B cell (primary cell): ENCODE data around the gene KLHL17. TPM values are rescaled to one million over a fixed set of nuclear protein-coding genes. Genes with fewer than 3 reads are reported as not detected.

Experiments
- ATAC-seq: fragments of 200-7000 bp; cut with Tn5 transposase; one replicate; pipeline ENCODE4 v1.10.0; 2021; ENCODE audit warnings: low read depth, mild to moderate bottlenecking, moderate number of reproducible peaks, moderate library complexity
- CTCF ChIA-PET: fragments of 350-600 bp; sonication (Branson Sonifier 250); formaldehyde crosslinking; loops from one replicate; lab custom pipeline; 2021; ENCODE audit warnings: antibody characterized with exemption, inconsistent platforms; lab: Charles Lee
- POLR2A ChIA-PET: fragments of 350-600 bp; sonication (Branson Sonifier 250); formaldehyde crosslinking; loops from one replicate; lab custom pipeline; 2021; ENCODE audit warnings: antibody characterized with exemption; lab: Charles Lee
- DNase-seq: peaks from one replicate; pipeline ENCODE4 v3.0.0; 2013
- H2AFZ ChIP-seq: 2 replicates; pipeline ENCODE4 v1.6.1; 2012; ENCODE audit warnings: mild to moderate bottlenecking, low read depth, low read length; ENCODE audit not compliant: insufficient read depth, poor library complexity, severe bottlenecking
- H3K27ac ChIP-seq, 2 donors: 1 replicate in 1 of 2; 2 replicates in 1 of 2; pipeline ENCODE4 v1.5.1; 2012 to 2013; ENCODE audit warnings: low read length in 2 of 2, mild to moderate bottlenecking in 2 of 2, moderate library complexity in 1 of 2
- H3K27me3 ChIP-seq, 4 experiments: fragments of 200-600 bp in 1 of 4; sonication (generic) in 1 of 4; replicated peaks in 1 of 4; 1 replicate in 2 of 4; 2 replicates in 2 of 4; pipeline versions ENCODE4 v1.6.1 to v1.7.0; 2013 to 2016; ENCODE audit warnings: low read length in 3 of 4, mild to moderate bottlenecking in 2 of 4, mixed read lengths in 1 of 4, moderate library complexity in 1 of 4; ENCODE audit not compliant: insufficient read depth in 4 of 4, control insufficient read depth in 3 of 4; ENCODE audit errors: control extremely low read depth in 1 of 4
- H3K36me3 ChIP-seq, 2 experiments: replicated peaks in 1 of 2; 1 replicate in 1 of 2; 2 replicates in 1 of 2; pipeline versions ENCODE4 v1.6.1 to v1.7.1; 2013; ENCODE audit warnings: low read length in 1 of 2; ENCODE audit not compliant: insufficient read depth in 2 of 2, control insufficient read depth in 1 of 2; ENCODE audit errors: control extremely low read depth in 1 of 2, extremely low read depth in 1 of 2
- H3K4me1 ChIP-seq, 2 donors: fragments of 200-600 bp in 1 of 2; sonication (generic) in 1 of 2; 1 replicate in 1 of 2; 2 replicates in 1 of 2; pipeline versions ENCODE4 v1.5.1 to v1.6.1; 2013 to 2017; ENCODE audit warnings: low read length in 2 of 2; ENCODE audit not compliant: control insufficient read depth in 2 of 2, insufficient read depth in 2 of 2
- H3K4me2 ChIP-seq: replicated peaks from 2 replicates; pipeline ENCODE3; 2012; ENCODE audit warnings: mild to moderate bottlenecking, low read depth, low read length; ENCODE audit not compliant: poor library complexity, severe bottlenecking
- H3K4me3 ChIP-seq, 5 experiments: fragments of 200-600 bp in 1 of 5; sonication (generic) in 1 of 5; 1 replicate in 3 of 5; 2 replicates in 2 of 5; pipeline versions ENCODE4 v1.5.1 to v1.7.0; 2011 to 2016; ENCODE audit warnings: low read length in 4 of 5, mild to moderate bottlenecking in 4 of 5, low read depth in 2 of 5, control low read depth in 1 of 5, moderate library complexity in 1 of 5; ENCODE audit not compliant: insufficient read depth in 1 of 5; ENCODE audit errors: control extremely low read depth in 1 of 5, extremely low read depth in 1 of 5
- H3K79me2 ChIP-seq: fragments of 200-600 bp; sonication (generic); one replicate; pipeline ENCODE4 v1.6.0; 2016; ENCODE audit warnings: low read length; ENCODE audit not compliant: control insufficient read depth, insufficient read depth
- H3K9ac ChIP-seq: fragments of 200-600 bp; sonication (generic); 2 replicates; pipeline ENCODE4 v1.6.1; 2017; ENCODE audit warnings: mild to moderate bottlenecking, low read length, moderate library complexity
- H3K9me3 ChIP-seq, 3 donors: one replicate each; pipeline versions ENCODE4 v1.6.1 to v1.7.1; 2013; ENCODE audit warnings: low read length in 2 of 3; ENCODE audit not compliant: control insufficient read depth in 2 of 3, insufficient read depth in 1 of 3; ENCODE audit errors: control extremely low read depth in 1 of 3
- H4K20me1 ChIP-seq: 2 replicates; pipeline ENCODE4 v1.6.0; 2012; ENCODE audit warnings: mild to moderate bottlenecking, low read length; ENCODE audit not compliant: insufficient read depth, control insufficient read depth, poor library complexity, severe bottlenecking
- H3K27ac Mint-ChIP-seq: one replicate; pipeline ENCODE4 v1.8.0; 2021; ENCODE audit warnings: mixed read lengths
- H3K27me3 Mint-ChIP-seq: one replicate; pipeline ENCODE4 v1.8.0; 2021; ENCODE audit warnings: mixed read lengths
- H3K4me1 Mint-ChIP-seq: one replicate; pipeline ENCODE4 v1.8.0; 2021; ENCODE audit warnings: mixed read lengths
- H3K4me3 Mint-ChIP-seq: one replicate; pipeline ENCODE4 v1.8.0; 2021; ENCODE audit warnings: mixed read lengths
- H3K9me3 Mint-ChIP-seq: one replicate; pipeline ENCODE4 v1.8.0; 2022; ENCODE audit warnings: mixed read lengths; ENCODE audit not compliant: insufficient read depth
- EZH2 ChIP-seq: IDR thresholded peaks from 2 replicates; pipeline ENCODE4 v1.6.1; 2012; ENCODE audit warnings: borderline replicate concordance, low read depth, mild to moderate bottlenecking, moderate library complexity, low read length; ENCODE audit not compliant: insufficient read depth, poor library complexity, severe bottlenecking
- WGBS: methylation state at CpG from one replicate; pipeline ENCODE4 v1.1.5; 2013; ENCODE audit warnings: missing lambda C conversion rate; ENCODE audit not compliant: insufficient coverage; 5-methylcytosine and 5-hydroxymethylcytosine counted together
- intact Hi-C: fragments of 100-400 bp; cut with micrococcal nuclease; formaldehyde crosslinking; loops from one replicate; pipeline ENCODE4 v1.10.0; 2022
- polyA plus RNA-seq: library from polyadenylated mRNA; depleted of rRNA; stranded (reverse); fragments of >200 nt; gene quantifications from 2 replicates; pipeline ENCODE4 v1.2.3, GENCODE V29; 2012
- total RNA-seq, 2 donors: library from RNA; stranded (reverse); fragments of 120-200 nt in 1 of 2; gene quantifications; 1 replicate in 1 of 2; 2 replicates in 1 of 2; pipeline versions ENCODE4 v1.2.3 to v1.2.4, GENCODE V29; 2013 to 2022
- TF ChIP-seq, protein P1 (sequence below): fragments of 200-600 bp; IDR thresholded peaks from one replicate; pipeline ENCODE4 v1.8.0; 2022; ENCODE audit warnings: antibody characterized with exemption, mild to moderate bottlenecking

Gene KLHL17
- total and polyA plus RNA-seq, 2 donors (not counting 1 experiment from before 2014, with no cell fraction given), result 30.1 to 57.5 TPM

- intact Hi-C loops, result no loop called here
- TF ChIP-seq EZH2, result no peak
- TF ChIP-seq, protein P1, sequence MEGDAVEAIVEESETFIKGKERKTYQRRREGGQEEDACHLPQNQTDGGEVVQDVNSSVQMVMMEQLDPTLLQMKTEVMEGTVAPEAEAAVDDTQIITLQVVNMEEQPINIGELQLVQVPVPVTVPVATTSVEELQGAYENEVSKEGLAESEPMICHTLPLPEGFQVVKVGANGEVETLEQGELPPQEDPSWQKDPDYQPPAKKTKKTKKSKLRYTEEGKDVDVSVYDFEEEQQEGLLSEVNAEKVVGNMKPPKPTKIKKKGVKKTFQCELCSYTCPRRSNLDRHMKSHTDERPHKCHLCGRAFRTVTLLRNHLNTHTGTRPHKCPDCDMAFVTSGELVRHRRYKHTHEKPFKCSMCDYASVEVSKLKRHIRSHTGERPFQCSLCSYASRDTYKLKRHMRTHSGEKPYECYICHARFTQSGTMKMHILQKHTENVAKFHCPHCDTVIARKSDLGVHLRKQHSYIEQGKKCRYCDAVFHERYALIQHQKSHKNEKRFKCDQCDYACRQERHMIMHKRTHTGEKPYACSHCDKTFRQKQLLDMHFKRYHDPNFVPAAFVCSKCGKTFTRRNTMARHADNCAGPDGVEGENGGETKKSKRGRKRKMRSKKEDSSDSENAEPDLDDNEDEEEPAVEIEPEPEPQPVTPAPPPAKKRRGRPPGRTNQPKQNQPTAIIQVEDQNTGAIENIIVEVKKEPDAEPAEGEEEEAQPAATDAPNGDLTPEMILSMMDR, result no peak
- Histone ChIP-seq H3K4me1 (peaks cover 10% of the 10 kb centered on the region in 2 donors), H3K79me2 (no peaks in the 10 kb centered on the region), H4K20me1 (no peaks in the 10 kb centered on the region), H3K36me3 (no peaks in the 10 kb centered on the region), H3K4me2 (no peak overlapping the region), H2AFZ (no peak overlapping the region), H3K9me3 (peaks cover 0 to 11% (median 0%) of the 10 kb centered on the region in 3 donors), H3K4me3 (no peak overlapping the region), H3K9ac (no peak overlapping the region), H3K27ac (no peak overlapping the region), H3K27me3 (peaks cover 0 to 41% (median 6%) of the 10 kb centered on the region in 4 experiments)
- H3K27me3 Mint-ChIP-seq, result peaks cover 30% of the 10 kb centered on the region
- 91% methylated on average over 58 of the region's 60 CpGs for WGBS
- H3K4me3 Mint-ChIP-seq, result no peak overlapping the region
- ChIA-PET CTCF (no interaction called here), POLR2A (no interaction called here)
- no peak overlapping the region for H3K27ac Mint-ChIP-seq
- ATAC-seq, result no peak
- H3K4me1 Mint-ChIP-seq, result peaks cover 7% of the 10 kb centered on the region
- DNase-seq, result no peak
- no peaks in the 10 kb centered on the region for H3K9me3 Mint-ChIP-seq
These were observed 18.7 kb downstream of the KLHL17 start for GRCh38 chr1:978835-979743.

GRCh38 chr1:979744-980072 lies 19.3 kb downstream of the KLHL17 start:
- Histone ChIP-seq H2AFZ (no peak overlapping the region), H3K27me3 (peaks cover 0 to 41% (median 6%) of the 10 kb centered on the region in 4 experiments), H3K79me2 (no peaks in the 10 kb centered on the region), H3K9me3 (peaks cover 0 to 11% (median 0%) of the 10 kb centered on the region in 3 donors), H3K4me1 (peaks cover 10 to 13% of the 10 kb centered on the region in 2 donors), H3K27ac (no peak overlapping the region), H3K4me2 (no peak overlapping the region), H4K20me1 (no peaks in the 10 kb centered on the region), H3K4me3 (no peak overlapping the region), H3K36me3 (no peaks in the 10 kb centered on the region), H3K9ac (no peak overlapping the region)
- no peak overlapping the region for H3K27ac Mint-ChIP-seq
- TF ChIP-seq, protein P1, result no peak
- no peak for TF ChIP-seq EZH2
- H3K4me1 Mint-ChIP-seq, result peaks cover 7% of the 10 kb centered on the region
- ATAC-seq (no peak), DNase-seq (no peak)
- ChIA-PET POLR2A (no interaction called here), CTCF (no interaction called here)
- 96% methylated on average over 9 of the region's 9 CpGs for WGBS
- peaks cover 26% of the 10 kb centered on the region for H3K27me3 Mint-ChIP-seq
- H3K4me3 Mint-ChIP-seq, result no peak overlapping the region
- intact Hi-C loops, result no loop called here
- no peaks in the 10 kb centered on the region for H3K9me3 Mint-ChIP-seq
